Activated T-cell treated with anti-CD3 and anti-CD28 coated beads for 1 hour (primary cell): ENCODE results near the gene ZNF846.
"Not testable (repeated sequence)": the region's sequence is repeated elsewhere in the genome, so short reads cannot be mapped to it uniquely, and the experiment has no call there.

Experiments used
- DNase-seq: peaks from one replicate; pipeline ENCODE4 v3.0.0-alpha.2; 2020; ENCODE audit warnings: low read depth

ZNF846 gene

DNA sequence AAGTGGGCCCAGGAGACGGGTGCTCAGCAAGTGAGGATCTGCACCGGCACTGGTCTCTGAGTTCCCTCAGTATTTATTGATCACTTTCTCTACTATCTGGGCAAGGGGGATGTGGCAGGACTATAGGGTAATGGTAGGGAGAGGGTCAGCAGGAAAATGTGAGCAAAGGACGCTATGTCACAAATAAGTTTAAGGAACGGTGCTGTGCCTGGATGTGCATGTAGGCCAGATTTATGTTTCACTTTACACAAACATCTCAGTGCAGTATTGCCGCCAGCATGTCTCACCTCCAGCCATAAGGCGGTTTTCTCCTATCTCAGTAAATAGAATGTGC lies 15.6 kb upstream of the ZNF846 start:
- not testable (repeated sequence) for DNase-seq

DNA sequence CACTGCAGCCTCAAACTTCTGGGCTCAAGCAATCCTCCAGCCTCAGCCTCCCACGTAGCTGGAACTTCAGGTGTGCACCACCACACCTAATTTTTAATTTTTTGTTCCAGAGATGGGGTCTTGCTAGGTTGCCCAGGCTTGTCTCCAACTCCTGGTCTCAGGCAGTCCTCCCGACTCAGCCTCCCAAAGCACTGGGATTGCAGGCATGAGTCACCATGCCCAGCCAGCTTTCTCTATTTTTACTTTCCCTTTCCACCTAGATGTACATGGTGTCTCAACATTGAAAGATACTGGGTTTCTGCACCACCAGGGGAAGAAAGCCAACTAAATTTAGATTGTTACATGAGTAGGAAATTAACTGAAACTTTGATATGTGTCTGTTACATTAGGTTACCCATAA lies 13.8 kb upstream of the ZNF846 start:
- DNase-seq = no peak

DNA sequence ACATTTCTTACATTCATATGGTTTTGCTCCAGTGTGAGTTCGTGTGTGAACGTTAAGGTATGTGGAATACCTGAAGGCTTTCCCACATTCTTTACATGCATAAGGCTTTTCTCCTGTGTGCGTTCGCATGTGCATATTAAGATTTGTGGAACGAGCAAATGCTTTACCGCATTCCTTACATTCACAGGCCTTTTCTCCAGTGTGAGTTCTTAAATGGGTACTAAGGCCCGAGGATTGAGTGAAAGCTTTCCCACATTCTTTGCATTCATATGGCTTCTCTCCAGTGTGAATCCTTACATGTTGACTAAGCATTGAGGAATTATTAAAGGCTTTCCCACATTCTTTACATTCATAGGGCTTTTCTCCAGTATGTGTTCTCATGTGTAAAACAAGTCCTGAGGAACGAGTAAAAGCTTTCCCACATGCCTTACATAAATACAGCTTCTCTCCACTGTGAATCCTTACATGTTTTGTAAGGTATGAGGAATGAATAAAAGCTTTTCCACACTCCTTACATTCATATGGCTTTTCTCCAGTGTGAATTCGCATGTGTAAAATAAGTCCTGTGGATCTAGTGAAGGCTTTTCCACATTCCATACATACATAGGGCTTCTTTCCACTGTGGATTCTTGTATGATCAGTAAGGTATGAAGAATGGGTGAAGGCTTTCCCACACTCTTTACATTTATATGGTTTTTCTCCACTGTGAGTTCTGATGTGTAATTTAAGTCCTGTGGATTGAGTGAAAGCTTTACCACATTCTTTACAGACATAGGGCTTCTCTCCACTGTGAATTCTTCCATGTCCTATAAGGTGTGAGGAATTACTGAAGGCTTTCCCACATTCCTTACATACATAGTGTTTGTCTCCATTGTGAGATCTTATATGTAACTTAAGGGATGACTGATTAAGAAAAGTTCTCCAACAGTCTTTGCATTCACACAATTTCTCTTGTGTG lies 10.7 kb downstream of the ZNF846 start:
- DNase-seq = no peak

DNA sequence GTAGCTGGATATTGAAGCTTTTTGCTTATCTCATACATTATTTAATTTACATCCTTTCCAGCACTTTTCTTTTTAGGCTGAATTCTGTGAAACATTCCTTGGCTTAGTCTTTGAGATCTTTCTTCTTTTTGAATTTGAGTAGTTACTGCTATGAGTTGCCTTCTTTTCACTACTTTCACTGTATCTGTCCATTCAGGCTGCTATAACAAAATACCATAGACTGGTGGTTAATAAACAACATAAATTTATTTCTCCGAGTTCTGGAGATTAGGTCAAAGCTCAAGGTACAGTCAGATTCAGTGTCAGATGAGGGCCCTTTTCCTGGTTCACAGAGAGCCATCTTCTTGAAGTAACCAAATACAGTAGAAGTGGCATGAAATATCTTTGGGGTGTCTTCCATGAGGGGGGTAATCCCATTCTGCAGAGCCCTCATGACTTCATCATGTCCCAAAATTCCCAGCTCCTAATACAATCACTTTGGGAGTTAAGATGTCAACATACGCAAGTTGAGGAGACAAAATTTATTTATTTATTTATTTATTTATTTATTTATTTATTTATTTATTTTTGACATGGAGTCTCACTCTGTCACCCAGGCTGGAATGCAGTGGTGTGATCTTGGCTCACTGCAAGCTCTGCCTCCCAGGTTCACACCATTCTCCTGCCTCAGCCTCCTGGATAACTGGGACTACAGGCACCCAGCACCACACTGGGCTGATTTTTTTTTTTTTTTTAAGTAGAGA lies 15.7 kb downstream of the ZNF846 start:
- DNase-seq = no peak

DNA sequence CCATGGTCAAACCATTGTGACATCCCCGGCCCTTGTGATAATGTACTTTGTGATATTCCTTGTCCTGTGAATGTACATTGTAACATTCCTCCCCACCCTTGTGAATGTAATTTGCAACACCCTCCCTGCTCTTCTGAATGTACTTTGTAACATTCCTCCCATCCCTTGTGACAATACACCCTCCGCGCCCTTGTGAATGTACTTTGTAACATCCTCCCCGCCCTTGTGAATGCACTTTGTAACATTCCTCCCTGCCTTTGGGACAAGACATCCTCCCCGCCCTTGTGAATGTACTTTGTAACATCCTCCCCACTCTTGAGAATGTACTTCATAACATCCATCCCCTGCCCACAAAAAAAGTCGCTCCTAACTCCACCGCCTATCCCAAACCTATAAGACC lies 17.1 kb downstream of the ZNF846 start:
- DNase-seq = no peak

DNA sequence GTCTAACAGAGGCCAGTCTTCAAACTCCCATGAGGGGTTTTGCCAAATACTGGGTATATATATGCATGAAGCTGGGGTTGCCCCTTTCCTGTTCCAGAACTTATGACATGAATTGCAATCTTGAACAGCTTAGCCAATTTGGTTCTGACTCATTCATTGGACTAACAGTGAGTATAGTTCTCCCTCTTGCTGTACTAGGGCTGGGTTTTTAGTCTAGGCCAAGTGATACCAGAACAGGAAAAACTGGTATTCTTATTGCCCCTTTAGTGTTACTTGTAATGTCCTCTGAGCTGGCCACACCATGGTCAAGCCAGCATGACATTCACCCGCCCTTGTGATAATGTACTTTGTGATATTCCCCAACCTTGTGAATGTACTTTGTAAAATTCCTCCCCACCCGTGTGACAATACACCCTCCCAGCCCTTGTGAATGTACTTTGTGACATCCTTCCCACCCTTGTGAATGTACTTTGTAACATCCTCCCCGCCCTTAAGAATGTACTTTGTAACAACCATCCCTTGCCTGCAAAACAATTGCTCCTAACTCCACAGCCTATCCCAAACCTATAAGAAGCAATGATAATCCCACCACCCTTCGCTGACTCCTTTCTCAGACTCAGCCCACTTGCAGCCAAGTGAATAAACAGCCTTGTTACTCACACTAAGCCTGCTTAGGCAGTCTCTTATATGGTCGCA lies 26.9 kb downstream of the ZNF846 start:
- no peak for DNase-seq

DNA sequence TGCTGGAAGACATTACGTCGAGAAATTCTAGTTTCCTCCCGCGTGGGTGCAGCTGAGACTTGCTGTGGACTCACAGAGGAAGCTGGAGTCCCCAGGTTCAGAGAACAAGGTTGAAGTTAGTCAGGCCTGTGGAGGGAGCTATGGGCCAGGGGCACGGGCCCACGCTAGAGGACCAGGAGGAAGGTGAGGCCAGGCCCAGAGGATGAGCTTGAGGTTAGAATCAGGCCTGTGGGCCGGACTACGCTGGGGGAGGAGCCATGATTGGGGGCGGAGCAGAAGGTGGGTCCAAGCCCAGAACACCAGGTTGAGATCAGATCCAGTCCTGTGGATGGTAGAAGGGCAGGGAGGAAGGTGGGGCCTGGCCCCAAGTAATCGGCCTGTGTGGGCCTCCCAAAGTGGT lies 32.6 kb downstream of the ZNF846 start:
- no peak for DNase-seq

DNA sequence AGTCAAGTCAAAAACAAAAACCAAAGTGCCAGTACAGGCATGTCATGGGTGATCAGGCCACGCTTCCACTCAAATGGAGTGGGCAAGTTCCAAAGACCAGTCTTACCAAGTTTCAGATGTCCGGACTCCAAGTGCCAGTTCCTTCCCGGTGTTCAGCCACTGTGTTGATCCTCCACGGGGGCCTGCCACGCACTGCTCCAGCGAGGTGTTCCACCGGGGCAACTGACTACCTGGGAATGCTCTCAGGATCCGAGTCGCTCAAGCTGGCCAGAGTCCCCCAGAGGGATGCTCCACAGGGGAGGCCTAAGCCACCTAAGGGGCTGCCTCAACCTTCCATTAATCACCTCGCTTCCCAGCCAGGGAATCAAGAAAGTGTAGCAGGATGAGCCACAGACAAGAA lies 38.5 kb downstream of the ZNF846 start:
- not testable (repeated sequence) for DNase-seq

DNA sequence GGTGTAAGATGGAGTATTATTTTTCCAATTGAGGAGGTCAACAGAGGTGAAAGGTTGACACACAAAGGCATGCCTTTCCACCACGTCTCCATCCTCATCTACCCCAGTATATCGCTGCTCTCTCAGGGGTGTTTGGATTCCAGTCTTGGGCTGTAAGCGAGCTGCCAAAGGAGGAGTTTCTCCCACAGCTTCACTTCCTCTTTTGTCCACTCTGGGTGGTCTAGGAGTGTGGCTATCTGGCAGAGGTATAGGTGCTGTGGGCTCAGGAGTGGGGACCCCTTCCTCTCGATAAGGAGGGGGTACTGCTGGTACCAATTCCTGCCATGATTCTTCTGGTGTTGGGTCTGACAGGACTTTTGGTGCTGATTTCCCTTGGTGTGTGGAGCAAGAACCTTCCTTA lies 39.4 kb downstream of the ZNF846 start:
- DNase-seq = no peak

DNA sequence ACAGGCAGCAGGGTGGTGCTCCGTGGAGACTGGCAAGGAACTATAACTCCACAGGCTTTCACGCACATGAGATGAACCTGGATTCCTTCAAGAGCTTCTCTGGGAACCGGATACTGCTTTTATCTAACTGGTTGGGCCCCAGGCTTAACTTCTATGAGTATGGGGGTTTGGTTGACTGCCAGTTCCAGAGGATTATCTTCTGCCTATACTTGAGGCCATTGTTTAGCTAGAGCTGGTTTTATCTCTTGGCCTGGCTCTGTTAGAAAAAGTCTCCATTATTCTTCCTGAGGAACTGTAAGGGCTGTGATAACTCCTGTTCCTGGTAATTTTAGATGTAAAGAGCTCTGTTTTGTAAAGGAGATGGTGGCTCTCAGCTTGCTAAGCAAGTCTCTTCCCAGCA lies 40.9 kb downstream of the ZNF846 start:
- no peak for DNase-seq

DNA sequence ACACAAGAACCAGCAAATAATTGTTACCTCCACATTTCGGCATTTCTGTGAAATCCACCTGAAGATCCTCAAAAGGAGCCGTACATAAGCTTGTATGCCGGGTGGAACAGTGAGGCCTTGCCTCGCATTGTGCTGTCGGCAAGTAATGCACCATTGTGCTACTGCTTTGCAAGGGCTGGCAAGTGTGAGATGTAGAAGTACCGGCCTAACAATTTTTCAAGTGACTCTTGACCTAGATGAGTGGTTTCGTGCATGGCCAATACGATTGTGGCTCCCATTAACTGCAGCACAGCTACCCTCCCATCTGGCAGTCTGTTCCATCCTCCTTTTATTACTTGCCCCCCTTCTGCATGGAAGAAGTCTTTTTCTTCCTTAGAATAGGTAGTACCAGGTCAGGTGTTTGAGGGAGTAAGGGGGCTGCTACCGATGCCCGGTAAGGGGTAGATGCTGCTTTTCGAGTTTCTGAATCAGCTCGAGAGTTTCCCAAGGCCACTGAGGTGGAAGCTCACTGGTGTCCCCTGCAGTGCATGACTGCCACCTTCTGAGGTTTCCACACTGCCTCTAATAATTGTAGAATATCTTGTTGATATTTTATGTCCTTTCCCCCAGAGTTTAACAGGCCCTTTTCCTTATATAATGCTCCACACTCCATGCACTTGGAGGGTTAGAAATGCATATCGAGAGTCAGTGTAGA lies 42.9 kb downstream of the ZNF846 start:
- not testable (repeated sequence) for DNase-seq

DNA sequence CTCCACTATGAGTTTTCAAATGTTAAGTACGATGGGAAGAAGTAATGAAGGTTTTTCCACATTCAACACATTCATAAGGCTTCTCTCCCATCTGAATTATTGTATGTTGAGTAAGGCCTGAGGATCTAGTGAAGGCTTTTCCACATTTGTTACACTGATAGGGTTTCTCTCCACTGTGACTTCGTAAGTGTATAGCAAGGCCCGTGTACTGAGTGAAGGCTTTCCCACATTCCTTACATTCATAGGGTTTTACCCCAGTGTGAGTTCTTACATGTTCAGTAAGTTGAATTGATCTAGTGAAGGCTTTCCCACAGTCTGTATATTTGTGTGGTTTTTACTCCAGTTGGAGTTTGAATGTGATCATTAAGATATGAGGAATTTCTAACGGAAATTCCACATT lies 44.4 kb downstream of the ZNF846 start:
- DNase-seq = no peak

DNA sequence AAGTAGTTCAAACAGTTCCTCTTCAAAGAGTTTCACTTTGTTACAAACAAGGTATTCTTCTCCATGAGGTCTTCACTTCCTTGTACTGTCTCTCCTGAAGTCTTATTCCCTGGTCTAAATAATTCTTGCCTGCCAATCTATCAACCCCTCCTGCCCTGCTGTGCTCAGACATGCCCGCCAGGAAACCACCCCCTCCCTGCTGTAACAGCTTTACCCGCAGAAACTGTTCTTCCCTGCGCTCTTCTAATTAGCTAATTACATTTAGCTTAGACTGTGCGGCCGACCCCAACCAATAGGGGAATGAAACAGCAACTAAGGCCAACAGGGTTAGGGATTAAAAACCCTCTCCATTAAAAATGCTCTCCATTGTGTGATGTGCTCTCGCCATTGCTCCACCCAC lies 46.7 kb downstream of the ZNF846 start:
- no peak for DNase-seq

DNA sequence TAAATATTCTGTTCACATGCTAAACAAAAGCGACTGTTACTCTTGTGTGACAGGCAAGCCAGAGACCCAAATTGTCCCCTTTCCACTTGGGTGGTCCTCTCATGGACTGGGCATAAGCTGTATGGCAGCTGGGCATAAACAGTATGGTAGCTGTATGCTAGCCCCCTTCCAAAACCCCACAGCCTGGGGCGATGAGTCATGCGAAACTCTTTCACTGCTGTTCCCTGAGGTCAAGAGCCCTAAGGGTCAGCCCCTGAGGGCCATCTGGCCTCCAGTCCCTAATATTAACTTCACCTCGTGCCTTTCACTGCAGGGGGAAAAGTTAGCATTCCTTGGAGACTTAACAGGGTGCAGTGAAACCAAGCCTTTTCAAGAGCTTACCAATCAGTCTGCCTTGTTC lies 48.0 kb downstream of the ZNF846 start:
- no peak for DNase-seq

DNA sequence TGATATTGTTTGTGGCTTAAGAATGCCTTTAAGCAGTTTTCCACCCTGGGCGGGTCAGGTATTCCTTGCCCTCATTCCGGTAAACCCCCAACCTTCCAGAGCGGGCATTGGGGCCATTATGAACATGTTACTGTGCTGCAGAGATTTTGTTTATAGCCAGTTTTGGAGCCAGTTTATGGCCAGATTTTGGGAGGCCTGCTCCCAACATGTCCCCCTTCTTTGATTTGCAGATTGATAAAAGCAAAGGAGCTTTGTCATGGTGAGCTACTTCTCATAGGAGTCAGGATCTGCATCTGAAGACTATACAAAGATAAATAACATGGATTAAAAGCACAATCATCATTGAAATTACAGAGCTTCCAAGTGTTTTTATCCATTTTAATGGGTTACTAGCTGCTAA lies 56.7 kb downstream of the ZNF846 start:
- DNase-seq = no peak

DNA sequence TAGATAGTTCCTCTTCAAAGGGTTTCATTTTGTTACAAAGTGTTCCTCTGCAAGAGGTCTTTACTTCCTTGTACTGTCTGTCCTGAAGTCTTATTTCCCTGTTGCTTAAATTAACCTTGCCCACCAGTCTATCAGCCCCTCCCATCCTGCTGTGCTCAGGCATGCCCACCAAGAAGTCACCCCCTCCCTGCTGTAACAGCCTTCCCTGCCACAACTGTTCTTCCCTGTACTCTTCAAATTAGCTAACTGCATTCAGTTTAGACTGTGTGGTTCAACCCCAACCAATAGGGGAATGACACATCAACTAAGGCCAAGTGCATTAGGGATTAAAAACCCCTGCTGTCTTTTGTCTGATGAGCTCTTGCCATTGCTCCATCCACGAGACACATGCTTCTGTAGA lies 59.2 kb downstream of the ZNF846 start:
- DNase-seq = no peak

DNA sequence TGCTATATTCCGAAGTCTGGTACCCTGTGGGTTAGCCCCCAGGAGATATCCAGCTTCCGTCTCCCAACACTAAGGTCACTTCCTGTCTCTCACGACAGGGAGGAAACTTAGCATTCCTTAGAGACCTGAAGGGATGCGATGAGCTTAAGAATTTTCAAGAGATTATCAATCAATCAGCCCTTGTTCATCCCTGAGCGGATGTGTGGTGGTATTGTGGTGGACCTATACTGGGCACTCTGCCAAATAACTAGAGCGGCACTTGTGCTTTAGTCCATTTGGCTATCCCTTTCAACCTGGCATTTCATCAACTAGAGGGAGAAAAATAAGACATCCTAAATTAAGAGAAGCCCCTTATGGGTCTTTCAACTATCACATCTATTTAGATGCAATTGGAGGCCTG lies 62.7 kb downstream of the ZNF846 start:
- DNase-seq = no peak

DNA sequence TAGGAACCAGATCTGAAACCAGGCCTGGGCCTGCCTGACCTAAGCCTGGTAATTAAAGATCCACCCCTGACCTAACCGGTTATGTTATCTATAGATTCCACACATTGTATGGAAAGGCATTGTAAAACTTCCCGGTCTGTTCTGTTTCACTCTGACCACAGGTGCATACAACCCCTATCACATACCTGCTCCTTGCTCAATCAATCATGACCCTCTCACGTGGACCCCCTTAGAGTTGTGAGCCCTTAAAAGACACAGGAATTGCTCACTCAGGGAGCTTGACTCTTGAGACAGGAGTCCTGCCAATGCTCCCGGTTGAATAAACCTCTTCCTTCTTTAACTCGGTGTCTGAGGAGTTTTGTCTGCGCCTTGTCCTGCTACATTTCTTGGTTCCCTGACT lies 66.4 kb downstream of the ZNF846 start:
- DNase-seq = no peak
